ENCODE data around the gene ADD3. TPM values are rescaled to one million over a fixed set of nuclear protein-coding genes. Genes with fewer than 3 reads are reported as not detected.

The ADD3 gene
- total RNA-seq, 1 experiment from 2014 or later: 59.9 TPM

DNA sequence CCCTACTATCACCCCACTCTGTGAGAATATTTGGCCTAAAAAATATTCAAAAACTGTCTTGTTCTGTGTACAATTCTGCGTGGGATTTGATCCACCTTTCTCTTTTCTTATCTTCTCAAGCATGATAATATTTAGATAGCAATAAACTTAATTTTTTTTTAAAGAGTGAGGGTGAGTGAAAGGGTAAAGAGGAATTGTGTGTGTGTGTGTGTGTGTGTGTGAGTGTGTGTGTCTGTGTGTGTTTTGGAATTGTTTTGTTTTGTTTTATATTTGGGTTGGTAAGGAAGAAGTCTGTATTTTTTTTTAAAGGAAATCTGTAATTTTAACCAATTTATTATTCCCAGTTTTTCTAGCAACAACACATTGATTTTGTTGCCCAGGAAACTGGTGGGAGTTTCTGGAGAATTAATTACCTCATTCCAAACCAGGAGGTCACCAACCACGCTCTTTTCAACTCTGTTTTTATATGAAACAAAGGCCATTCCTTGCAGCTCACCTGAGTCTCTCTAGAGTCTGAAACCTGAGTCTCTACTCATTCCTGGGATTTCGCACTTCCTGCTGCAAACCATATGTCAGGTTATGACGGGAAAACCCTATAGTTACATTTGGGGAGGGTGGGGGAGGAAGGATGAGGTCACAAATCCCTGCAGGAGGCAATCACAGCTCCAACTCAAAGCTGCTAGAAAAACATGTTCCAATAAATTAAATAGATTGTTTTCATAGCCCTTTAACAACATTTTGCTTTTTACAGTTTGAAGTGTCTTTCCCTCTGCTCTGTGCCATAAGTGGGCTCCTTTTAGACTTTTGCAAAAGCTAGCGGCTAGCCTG, 46.4 kb upstream of the ADD3 start:
- H3K27me3 ChIP-seq (ENCODE audit: insufficient read depth, low read length): no peaks in the 10 kb centered on the region
- H3K18ac ChIP-seq (ENCODE audit: insufficient read length, low read depth, low read length): no peak overlapping the region
- no peak overlapping the region for H2BK20ac ChIP-seq (ENCODE audit: low read depth, low read length, poor library complexity, severe bottlenecking)
- H3K4me1 ChIP-seq (ENCODE audit: insufficient read depth, low read length): peaks cover 2% of the 10 kb centered on the region; the same call in 1 of the 2 replicates
- no peak overlapping the region for H2BK15ac ChIP-seq (ENCODE audit: low read depth, low read length)
- no peak overlapping the region for H3K23ac ChIP-seq (ENCODE audit: insufficient read length, low read depth, low read length)
- Mint-ChIP-seq H3K27me3 (ENCODE audit: low read depth) (no peaks in the 10 kb centered on the region; the same call in 1 of the 2 replicates), H3K9me3 (no peaks in the 10 kb centered on the region; a peak in 1 of 5 replicates), H3K4me1 (peaks cover 31 to 35% of the 10 kb centered on the region in 2 experiments), H3K27ac (peak overlapping the region; percentile 76 to 93 (median 91); a peak in 6 of 7 replicates), H3K36me3 (ENCODE audit: insufficient read depth in 1 of 3, low read depth in 3 of 3) (no peaks in the 10 kb centered on the region; a peak in 1 of 7 replicates), H3K4me3 (no peak overlapping the region; a peak in 1 of 5 replicates)
- H2BK120ac ChIP-seq (ENCODE audit: low read depth, low read length, poor library complexity, severe bottlenecking): peak overlapping the region; percentile 53
- H3K9me3 ChIP-seq (ENCODE audit: control insufficient read depth, low read depth, low read length): no peaks in the 10 kb centered on the region
- no peak overlapping the region for H3K27ac ChIP-seq (ENCODE audit: insufficient read length, low read depth, low read length)
- no peak overlapping the region for H2BK12ac ChIP-seq (ENCODE audit: insufficient read length, low read depth, low read length)
- H3K4me2 ChIP-seq (ENCODE audit: insufficient read depth, insufficient read length, low read length): peak overlapping the region; percentile 10
- no peaks in the 10 kb centered on the region for H3K79me2 ChIP-seq (ENCODE audit: insufficient read depth, low read length)
- TF ChIP-seq, protein P1, sequence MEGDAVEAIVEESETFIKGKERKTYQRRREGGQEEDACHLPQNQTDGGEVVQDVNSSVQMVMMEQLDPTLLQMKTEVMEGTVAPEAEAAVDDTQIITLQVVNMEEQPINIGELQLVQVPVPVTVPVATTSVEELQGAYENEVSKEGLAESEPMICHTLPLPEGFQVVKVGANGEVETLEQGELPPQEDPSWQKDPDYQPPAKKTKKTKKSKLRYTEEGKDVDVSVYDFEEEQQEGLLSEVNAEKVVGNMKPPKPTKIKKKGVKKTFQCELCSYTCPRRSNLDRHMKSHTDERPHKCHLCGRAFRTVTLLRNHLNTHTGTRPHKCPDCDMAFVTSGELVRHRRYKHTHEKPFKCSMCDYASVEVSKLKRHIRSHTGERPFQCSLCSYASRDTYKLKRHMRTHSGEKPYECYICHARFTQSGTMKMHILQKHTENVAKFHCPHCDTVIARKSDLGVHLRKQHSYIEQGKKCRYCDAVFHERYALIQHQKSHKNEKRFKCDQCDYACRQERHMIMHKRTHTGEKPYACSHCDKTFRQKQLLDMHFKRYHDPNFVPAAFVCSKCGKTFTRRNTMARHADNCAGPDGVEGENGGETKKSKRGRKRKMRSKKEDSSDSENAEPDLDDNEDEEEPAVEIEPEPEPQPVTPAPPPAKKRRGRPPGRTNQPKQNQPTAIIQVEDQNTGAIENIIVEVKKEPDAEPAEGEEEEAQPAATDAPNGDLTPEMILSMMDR (conservative IDR thresholded peaks at IDR 0.05): no peak
- no peak for DNase-seq
- H3K14ac ChIP-seq (ENCODE audit: insufficient read depth, low read length): no peak overlapping the region
- no peaks in the 10 kb centered on the region for H4K20me1 ChIP-seq (ENCODE audit: control insufficient read depth, insufficient read depth, insufficient read length)
- H3K23me2 ChIP-seq (ENCODE audit: insufficient read length, low read depth, low read length, poor library complexity, severe bottlenecking): no peaks in the 10 kb centered on the region
- H3T11ph ChIP-seq (ENCODE audit: low read length): no peak overlapping the region
- no peak overlapping the region for H2BK5ac ChIP-seq (ENCODE audit: insufficient read length, low read length)
- H3K79me1 ChIP-seq (ENCODE audit: insufficient read depth, low read depth, low read length, poor library complexity, severe bottlenecking): no peaks in the 10 kb centered on the region
- H2AK5ac ChIP-seq (ENCODE audit: insufficient read length, low read length): no peak overlapping the region
- WGBS (ENCODE audit: extremely low coverage, insufficient read length, low lambda C conversion rate): no CpG with 5 or more reads among the region's 5 CpGs
- H3K4ac ChIP-seq (ENCODE audit: low read depth, low read length): no peak overlapping the region
- H3K9ac ChIP-seq (ENCODE audit: extremely low read depth, insufficient read length, low read length): no peak overlapping the region
- no peak overlapping the region for H4K5ac ChIP-seq (ENCODE audit: insufficient read length, low read depth, low read length)
- no peak overlapping the region for H4K8ac ChIP-seq (replicated peaks; ENCODE audit: insufficient read length, low read depth, low read length)
- no peak overlapping the region for H3K56ac ChIP-seq (ENCODE audit: insufficient read length, low read depth, low read length)
- no peak overlapping the region for H4K91ac ChIP-seq (ENCODE audit: insufficient read length, low read depth, low read length)
- H2AFZ ChIP-seq (ENCODE audit: low read length): peak overlapping the region; percentile 63

Measured in H9 (cell line).